ES-I3 (cell line): ENCODE data around the gene ZDHHC5.

Source experiments
- H3K36me3 ChIP-seq: 2 replicates; pipeline ENCODE4 v1.6.1; 2013; ENCODE audit warnings: mild to moderate bottlenecking, low read length, control low read depth, moderate library complexity; ENCODE audit not compliant: insufficient read depth
- H3K4me1 ChIP-seq: 2 replicates; pipeline ENCODE4 v1.6.1; 2013; ENCODE audit warnings: mild to moderate bottlenecking, control low read depth, low read length; ENCODE audit not compliant: insufficient read depth
- H3K9ac ChIP-seq: 2 replicates; pipeline ENCODE4 v1.6.1; 2013; ENCODE audit warnings: low read depth, mild to moderate bottlenecking, low read length, moderate library complexity
- H3K9me3 ChIP-seq: 2 replicates; pipeline ENCODE4 v1.6.1; 2013; ENCODE audit warnings: mild to moderate bottlenecking, low read length, moderate library complexity; ENCODE audit not compliant: control insufficient read depth, insufficient read depth

The ZDHHC5 gene, protein sequence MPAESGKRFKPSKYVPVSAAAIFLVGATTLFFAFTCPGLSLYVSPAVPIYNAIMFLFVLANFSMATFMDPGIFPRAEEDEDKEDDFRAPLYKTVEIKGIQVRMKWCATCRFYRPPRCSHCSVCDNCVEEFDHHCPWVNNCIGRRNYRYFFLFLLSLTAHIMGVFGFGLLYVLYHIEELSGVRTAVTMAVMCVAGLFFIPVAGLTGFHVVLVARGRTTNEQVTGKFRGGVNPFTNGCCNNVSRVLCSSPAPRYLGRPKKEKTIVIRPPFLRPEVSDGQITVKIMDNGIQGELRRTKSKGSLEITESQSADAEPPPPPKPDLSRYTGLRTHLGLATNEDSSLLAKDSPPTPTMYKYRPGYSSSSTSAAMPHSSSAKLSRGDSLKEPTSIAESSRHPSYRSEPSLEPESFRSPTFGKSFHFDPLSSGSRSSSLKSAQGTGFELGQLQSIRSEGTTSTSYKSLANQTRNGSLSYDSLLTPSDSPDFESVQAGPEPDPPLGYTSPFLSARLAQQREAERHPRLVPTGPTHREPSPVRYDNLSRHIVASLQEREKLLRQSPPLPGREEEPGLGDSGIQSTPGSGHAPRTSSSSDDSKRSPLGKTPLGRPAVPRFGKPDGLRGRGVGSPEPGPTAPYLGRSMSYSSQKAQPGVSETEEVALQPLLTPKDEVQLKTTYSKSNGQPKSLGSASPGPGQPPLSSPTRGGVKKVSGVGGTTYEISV

DNA sequence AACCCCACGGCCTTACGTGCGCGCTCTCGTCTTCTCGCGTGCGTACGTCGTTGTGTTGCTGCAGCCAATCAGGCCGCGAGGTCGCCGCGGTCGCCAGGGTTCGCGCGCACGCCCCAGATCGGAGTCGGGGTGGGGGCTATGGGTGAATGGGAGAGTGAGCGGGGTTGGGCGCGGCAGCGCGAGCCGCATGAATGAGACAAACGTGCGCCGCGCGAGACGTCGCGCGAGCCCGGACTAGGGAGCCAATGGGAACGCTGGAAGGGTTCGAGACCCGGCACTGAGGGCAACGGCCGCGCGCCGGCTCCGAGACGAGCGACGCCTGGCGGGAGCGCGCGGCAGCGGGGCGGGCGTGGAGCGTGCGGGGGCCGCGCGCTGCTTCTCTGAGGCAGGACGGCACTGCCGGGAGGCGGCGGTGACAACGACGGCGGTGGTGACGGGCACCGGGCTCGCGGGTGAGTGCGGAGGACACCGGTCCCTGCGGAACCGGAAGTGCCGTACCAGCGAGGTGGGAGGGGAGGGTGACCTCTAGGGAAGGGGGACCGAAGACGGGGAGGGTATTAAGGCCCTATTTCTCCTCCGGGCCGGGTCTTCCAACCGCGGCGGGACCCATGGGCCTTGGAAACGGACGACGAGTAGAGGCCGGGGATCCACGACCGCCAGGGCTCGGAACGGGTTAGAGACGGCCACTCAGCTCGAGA lies at the start of gene ZDHHC5:
Gene ZDHHC5, plus strand, starts transcription at position 379 of the 698 bp plus-strand sequence. CDS start 4,977 bp downstream, outside the sequence.
- Histone ChIP-seq H3K9me3 (no peaks in the 10 kb centered on the region), H3K9ac (peak within 1 kb of the TSS; percentile 87), H3K36me3 (peaks cover 9% of the 10 kb centered on the region; the same call in 1 of the 2 replicates), H3K4me1 (no peaks in the 10 kb centered on the region)

DNA sequence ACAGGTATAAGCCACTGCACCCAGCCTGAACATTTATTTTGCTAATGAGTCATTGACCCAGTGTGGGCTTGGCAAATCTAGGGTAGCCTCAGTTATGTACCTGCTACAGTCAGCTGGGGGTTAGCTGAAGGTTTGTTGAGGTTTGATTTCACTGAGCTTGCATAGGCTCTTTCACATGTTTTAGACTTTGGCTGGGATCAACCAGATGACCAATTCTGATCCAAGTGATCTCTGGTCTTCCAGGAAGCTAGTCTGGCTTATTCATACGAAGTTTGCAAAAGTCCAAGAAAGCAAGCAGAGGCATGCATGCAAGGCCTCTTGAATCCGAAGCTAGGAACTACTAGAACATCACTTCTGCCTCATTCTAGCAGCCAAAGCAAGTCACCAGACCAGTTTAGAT lies 49.5 kb upstream of the ZDHHC5 start:
- Histone ChIP-seq H3K9me3 (no peaks in the 10 kb centered on the region), H3K36me3 (no peaks in the 10 kb centered on the region), H3K9ac (no peak overlapping the region), H3K4me1 (0 out of 2 replicates have a peak, but pooled peaks cover 6% of the 10 kb centered on the region)

DNA sequence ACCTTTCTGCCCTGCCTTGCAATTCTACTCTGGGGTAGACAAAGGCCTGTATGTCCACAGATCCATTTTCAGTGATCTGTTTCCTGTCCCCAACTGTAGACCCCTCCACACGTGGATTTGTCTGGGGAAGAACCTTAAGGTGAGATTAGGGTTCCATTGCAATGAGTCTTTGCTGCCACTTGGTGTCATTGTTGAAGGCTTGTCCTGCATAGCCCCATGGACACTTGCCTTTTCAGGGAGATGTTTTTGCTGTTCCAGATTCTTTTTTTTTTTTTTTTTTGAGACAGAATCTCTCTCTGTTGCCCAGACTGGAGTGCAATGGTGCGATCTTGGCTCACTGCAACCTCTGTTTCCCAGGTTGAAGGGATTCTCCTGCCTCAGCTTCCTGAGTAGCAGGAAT lies 48.6 kb upstream of the ZDHHC5 start:
- Histone ChIP-seq H3K4me1 (no peaks in the 10 kb centered on the region), H3K9me3 (no peaks in the 10 kb centered on the region), H3K9ac (no peak overlapping the region), H3K36me3 (no peaks in the 10 kb centered on the region)

DNA sequence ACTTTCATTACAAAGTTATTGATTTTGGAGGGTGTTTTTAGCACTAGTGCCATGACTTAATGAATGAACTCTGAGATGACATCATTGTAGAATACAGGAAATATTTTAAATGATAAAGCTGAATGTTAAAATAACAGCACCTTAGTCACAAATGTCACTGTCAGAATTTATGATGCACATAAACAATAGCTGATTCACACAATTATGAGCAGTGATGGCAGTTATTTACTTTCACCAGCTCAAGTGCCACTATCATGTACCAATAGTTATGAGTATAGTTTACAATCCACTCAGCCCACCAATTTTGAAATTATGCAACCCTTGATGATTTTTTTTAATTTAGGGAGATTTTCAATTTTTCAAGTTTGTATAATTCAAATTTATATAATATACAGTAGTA lies 47.4 kb upstream of the ZDHHC5 start:
- no peaks in the 10 kb centered on the region for H3K9me3 ChIP-seq
- H3K36me3 ChIP-seq: no peaks in the 10 kb centered on the region
- H3K4me1 ChIP-seq: no peaks in the 10 kb centered on the region
- H3K9ac ChIP-seq: no peak overlapping the region

DNA sequence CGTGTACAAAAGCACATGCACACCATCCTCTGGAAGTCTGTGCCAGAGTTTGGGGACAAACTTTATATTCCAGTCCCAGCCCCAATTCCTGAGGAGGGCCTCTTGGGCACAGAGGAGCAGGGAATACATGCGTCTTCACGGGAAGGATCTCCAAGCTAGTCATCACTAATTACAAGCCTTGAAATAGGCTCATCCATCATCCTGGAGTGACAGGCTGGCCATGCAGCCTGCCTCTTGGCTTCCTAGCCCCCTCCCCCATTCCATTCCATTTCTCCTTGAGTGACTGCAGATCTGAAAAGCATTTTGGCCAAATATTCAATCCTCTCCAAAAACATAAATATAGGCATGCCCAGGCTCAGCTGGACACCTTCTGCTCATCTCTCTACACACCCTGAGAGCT lies 45.7 kb upstream of the ZDHHC5 start:
- no peak overlapping the region for H3K9ac ChIP-seq
- no peaks in the 10 kb centered on the region for H3K36me3 ChIP-seq
- H3K4me1 ChIP-seq: no peaks in the 10 kb centered on the region
- no peaks in the 10 kb centered on the region for H3K9me3 ChIP-seq

DNA sequence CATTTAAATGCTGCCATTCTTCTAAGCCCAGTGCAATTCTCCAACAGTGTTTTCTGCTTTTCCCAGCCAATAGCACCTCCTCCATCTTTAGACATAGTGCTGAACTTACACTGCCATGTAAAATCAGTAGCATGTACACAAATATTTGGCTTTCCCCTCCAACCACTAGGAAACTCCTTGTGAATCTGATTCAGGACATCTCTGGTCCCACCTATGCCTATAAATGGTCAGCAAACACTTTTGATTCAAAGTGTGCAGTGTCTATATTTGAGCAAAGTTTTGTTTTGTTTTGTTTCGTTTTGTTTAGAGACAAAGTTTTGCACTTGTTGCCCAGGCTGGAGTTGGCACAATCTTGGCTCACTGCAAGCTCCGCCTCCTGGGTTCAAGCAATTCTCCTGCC lies 43.0 kb upstream of the ZDHHC5 start:
- Histone ChIP-seq H3K9ac (no peak overlapping the region), H3K9me3 (no peaks in the 10 kb centered on the region), H3K4me1 (no peaks in the 10 kb centered on the region), H3K36me3 (no peaks in the 10 kb centered on the region)

DNA sequence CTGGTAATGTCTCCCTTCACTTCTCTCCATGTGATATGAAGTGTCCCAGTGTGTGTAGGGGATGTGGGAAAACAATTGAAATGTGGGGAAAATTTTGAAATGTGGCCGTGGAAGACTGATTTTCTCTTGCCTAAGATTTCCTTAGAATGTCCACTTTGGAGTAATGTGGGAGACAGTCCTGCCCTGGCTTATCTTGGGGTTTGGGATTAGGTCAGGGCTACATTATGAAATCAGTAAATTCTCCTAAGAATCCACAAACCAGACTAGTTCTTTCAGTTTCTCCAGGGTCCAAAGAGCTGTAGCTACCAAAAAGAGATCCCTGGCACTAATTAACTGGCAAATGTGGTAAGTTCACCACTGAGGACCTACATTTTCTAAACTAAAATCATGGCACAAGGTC lies 41.0 kb upstream of the ZDHHC5 start:
- Histone ChIP-seq H3K9me3 (no peaks in the 10 kb centered on the region), H3K9ac (no peak overlapping the region), H3K4me1 (no peaks in the 10 kb centered on the region), H3K36me3 (no peaks in the 10 kb centered on the region)

DNA sequence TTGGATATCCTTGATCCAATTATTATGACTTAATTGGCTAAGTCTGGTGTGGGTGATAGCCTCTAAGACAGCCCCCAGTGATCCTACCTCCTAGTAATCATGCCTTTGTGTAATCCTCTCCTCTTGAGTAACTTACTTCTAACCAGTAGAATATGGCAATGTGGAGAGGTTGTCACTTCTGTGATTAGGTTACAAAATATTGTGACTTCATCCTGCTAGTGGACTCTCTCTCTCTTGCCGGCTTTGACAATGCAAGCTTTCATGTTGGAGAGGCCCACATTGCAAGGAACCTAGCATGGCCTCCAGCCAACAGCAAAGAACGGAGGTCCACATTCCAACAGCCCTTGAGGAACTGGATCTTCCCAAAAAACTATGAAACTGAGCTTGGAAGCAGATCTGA lies 37.7 kb upstream of the ZDHHC5 start:
- no peak overlapping the region for H3K9ac ChIP-seq
- no peaks in the 10 kb centered on the region for H3K36me3 ChIP-seq
- no peaks in the 10 kb centered on the region for H3K9me3 ChIP-seq
- H3K4me1 ChIP-seq: no peaks in the 10 kb centered on the region

DNA sequence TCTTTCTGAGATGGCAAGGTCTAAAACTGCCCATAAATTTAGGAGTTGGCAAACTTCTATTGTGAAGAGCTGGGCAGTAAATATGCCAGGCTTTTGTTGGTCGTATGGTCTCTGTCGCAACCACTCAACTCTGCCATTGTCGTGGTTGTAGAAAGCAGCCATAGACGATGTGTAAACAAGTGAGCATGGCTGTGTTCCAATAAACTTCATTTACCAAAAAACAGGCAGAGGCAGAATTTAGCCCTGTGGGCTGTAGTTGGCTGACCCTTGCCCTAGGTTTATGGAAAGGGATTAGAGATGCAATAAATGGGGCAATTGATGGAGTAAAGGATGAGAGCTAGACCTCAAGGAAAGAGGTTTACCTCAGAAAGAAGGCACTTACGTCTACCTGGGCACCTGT lies 35.8 kb upstream of the ZDHHC5 start:
- no peaks in the 10 kb centered on the region for H3K36me3 ChIP-seq
- H3K9ac ChIP-seq: no peak overlapping the region
- peaks cover 8% of the 10 kb centered on the region; the same call in 1 of the 2 replicates for H3K4me1 ChIP-seq
- no peaks in the 10 kb centered on the region for H3K9me3 ChIP-seq

DNA sequence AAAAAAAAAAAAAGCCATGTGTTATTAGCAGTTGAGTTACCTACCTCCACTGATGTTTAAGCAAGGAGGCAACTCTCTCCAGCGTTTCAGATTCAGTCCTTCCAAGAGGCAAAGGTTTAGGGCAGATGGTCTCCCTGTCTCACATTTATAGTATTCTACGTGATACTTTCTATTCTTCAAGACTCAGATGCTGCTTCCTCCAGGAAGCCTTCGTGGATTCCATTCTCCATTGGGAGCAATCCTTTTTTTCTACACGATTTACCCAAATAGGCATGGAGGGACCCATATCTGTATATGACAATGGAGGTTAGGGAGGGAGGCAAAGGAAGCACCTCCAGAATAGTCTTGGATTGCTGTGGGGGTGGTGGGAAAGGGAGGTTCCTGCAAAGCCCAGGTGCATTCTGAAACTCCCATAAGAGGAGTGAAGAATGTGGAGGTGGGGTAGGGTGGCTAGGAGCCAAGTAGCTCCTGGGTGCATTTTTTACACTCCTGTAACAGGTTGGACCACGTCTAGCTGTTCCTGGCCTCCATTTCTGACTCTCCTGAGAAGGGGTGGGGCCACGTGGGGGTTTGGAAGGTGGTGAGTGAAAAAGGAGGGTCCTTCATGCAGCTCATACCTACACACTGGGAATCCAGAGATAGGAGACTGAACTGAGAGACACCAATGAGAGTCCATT lies 34.4 kb upstream of the ZDHHC5 start:
- Histone ChIP-seq H3K9me3 (no peaks in the 10 kb centered on the region), H3K36me3 (no peaks in the 10 kb centered on the region), H3K4me1 (peaks cover 8% of the 10 kb centered on the region; the same call in 1 of the 2 replicates), H3K9ac (no peak overlapping the region)

DNA sequence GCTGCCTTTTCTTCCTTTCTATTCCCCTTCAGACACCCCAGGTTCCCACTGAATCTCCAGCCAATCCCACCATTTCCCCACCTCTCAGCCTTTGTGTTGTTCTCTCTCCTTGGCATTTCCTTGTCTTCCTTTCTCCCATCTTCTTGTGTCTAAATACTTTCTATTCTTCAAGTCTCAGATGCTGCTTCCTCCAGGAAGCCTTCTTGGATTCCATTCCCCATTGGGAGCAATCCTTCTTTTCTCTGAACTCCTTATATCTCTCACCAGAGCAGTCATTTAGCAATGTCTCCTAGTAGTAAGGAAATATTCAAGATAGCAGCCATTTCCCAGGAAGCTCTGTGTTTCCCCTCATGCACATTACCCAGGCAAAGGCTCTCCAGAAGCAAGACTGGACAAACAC lies 33.6 kb upstream of the ZDHHC5 start:
- H3K9me3 ChIP-seq: no peaks in the 10 kb centered on the region
- H3K9ac ChIP-seq: no peak overlapping the region
- H3K4me1 ChIP-seq: peaks cover 8% of the 10 kb centered on the region; the same call in 1 of the 2 replicates
- no peaks in the 10 kb centered on the region for H3K36me3 ChIP-seq

DNA sequence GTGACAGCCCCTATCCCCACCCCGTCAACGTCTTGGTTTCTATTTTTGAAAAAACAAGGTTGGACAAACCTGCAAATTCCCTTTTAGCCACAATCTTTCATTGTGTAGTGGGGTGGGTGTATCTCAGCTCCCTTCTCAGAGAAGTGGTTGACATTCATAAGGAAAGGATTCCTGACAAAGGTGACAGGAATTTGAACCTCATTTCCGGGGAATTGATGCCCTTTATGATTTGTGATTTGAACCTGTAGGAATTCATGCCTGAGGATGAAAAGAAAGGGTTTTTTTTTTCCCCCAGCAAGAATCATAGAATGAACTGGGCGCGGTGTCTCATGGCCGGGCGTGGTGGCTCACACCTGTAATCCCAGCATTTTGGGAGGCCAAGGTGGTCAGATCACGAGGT lies 32.7 kb upstream of the ZDHHC5 start:
- Histone ChIP-seq H3K36me3 (no peaks in the 10 kb centered on the region), H3K9me3 (no peaks in the 10 kb centered on the region), H3K4me1 (peaks cover 8% of the 10 kb centered on the region; the same call in 1 of the 2 replicates), H3K9ac (no peak overlapping the region)

DNA sequence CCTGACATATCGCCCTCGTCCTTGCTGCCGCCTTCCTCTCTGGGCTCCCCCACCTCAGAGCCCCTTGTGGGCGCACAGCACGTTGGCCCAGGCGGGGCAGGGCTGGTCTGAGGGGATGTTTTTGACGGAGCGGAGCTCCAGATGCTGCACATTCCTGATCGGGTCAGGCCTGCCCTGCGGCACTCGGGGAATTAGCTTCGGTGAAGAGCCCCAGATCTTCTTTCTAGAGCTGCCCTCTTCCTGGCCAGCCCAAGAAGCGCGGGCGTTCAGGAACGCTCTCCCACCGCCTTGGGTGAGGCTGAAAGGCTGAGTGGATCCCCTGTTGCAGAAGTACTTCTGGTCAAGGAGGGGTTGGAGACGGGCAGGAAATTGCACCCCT lies 30.3 kb upstream of the ZDHHC5 start:
- peaks cover 12% of the 10 kb centered on the region for H3K36me3 ChIP-seq
- peaks cover 24% of the 10 kb centered on the region for H3K4me1 ChIP-seq
- H3K9me3 ChIP-seq: no peaks in the 10 kb centered on the region
- H3K9ac ChIP-seq: peak overlapping the region; percentile 78
